Measurements from ENCODE around the gene SIAH2. TPM values are rescaled to one million over a fixed set of nuclear protein-coding genes. Genes with fewer than 3 reads are reported as not detected.
A peak's percentile ranks its signal among the peaks of the same experiment; 100 is the strongest.

The SIAH2 gene
- total and polyA plus RNA-seq, 9 of the 15 experiments (the other 6 are each of a cell fraction or from before 2014, with no cell fraction given), result 4.8 to 39.0 (median 29.9) TPM

DNA sequence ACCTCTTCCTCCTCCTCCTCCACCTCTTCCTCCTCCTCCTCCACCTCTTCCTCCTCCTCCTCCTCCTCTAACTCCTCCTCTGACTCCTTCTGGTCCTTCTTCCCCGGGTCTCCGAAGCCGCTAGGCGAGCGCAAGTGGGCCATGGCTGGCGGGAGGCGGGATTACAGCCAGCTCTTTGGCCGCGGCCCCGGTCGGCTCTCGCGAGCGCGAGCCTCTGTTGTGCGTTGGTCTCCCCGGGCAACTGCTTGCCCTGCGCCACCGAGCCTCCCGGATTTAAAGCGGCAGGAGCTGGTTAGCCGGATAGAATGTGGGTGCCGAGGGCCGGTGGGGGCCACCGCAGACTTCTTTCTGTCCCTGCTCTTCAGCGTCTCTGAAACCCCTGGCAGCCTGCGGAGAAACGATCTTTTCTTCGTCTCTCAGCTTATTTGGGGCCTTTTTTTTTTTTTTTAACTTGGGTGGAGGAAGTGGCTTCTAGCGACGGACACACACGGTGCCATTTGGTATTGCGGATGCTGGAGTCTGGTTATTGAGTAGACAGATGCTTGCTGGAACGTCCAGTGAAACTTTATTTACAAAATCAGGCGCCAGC lies 59.1 kb downstream of the SIAH2 start, which contains the start of gene ERICH6 (continued):
- TF ChIP-seq C11orf30 (IDR thresholded peaks at IDR 0.05; ENCODE audit: low read depth) (no peak), ELF4 (CRISPR knock-in tag; IDR thresholded peaks at IDR 0.05) (no peak), ZNF239 (CRISPR knock-in tag; IDR thresholded peaks at IDR 0.05) (no peak), RBM22 (IDR thresholded peaks at IDR 0.05; ENCODE audit: low read depth, low read length, poor library complexity, severe bottlenecking) (peak; percentile 90), ZNF263 (CRISPR knock-in tag; IDR thresholded peaks at IDR 0.05; ENCODE audit: borderline replicate concordance) (peak; percentile 98), ZNF609 (CRISPR knock-in tag; IDR thresholded peaks at IDR 0.05; ENCODE audit: borderline replicate concordance) (no peak), FOXP1 (CRISPR knock-in tag; IDR thresholded peaks at IDR 0.05) (no peak), ZNF445 (CRISPR knock-in tag; IDR thresholded peaks at IDR 0.05; ENCODE audit: low read depth) (no peak), NFYB (IDR thresholded peaks at IDR 0.05; ENCODE audit: extremely low read depth, insufficient read length) (no peak), HDAC8 (tag; IDR thresholded peaks at IDR 0.05) (no peak), CGGBP1 (CRISPR knock-in tag; IDR thresholded peaks at IDR 0.05) (no peak), NFIX (CRISPR knock-in tag; IDR thresholded peaks at IDR 0.05; ENCODE audit: low read depth) (no peak), ZNF175 (CRISPR knock-in tag; IDR thresholded peaks at IDR 0.05; ENCODE audit: low read depth) (no peak), RHOXF2B (CRISPR knock-in tag; conservative IDR thresholded peaks at IDR 0.05) (no peak), NR2C2 (CRISPR knock-in tag; IDR thresholded peaks at IDR 0.05) (no peak), NR2C2 (tag; IDR thresholded peaks at IDR 0.05) (peak; percentile 38; the same call in 1 of the 2 replicates), COPS2 (conservative IDR thresholded peaks at IDR 0.05) (no peak), BRCA1 (IDR thresholded peaks at IDR 0.05) (no peak), BRCA1 (CRISPR knock-in tag; IDR thresholded peaks at IDR 0.05) (no peak), HEY1 (CRISPR knock-in tag; IDR thresholded peaks at IDR 0.05; ENCODE audit: borderline replicate concordance) (no peak)
- TF ChIP-seq, protein P1, sequence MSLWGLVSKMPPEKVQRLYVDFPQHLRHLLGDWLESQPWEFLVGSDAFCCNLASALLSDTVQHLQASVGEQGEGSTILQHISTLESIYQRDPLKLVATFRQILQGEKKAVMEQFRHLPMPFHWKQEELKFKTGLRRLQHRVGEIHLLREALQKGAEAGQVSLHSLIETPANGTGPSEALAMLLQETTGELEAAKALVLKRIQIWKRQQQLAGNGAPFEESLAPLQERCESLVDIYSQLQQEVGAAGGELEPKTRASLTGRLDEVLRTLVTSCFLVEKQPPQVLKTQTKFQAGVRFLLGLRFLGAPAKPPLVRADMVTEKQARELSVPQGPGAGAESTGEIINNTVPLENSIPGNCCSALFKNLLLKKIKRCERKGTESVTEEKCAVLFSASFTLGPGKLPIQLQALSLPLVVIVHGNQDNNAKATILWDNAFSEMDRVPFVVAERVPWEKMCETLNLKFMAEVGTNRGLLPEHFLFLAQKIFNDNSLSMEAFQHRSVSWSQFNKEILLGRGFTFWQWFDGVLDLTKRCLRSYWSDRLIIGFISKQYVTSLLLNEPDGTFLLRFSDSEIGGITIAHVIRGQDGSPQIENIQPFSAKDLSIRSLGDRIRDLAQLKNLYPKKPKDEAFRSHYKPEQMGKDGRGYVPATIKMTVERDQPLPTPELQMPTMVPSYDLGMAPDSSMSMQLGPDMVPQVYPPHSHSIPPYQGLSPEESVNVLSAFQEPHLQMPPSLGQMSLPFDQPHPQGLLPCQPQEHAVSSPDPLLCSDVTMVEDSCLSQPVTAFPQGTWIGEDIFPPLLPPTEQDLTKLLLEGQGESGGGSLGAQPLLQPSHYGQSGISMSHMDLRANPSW (CRISPR knock-in tag; IDR thresholded peaks at IDR 0.05), result no peak
